Dedifferentiated amniotic fluid mesenchymal stem cell (primary cell): ENCODE results near the gene PODXL2.
"Not testable (repeated sequence)": the region's sequence is repeated elsewhere in the genome, so short reads cannot be mapped to it uniquely, and the experiment has no call there.

ENCODE experiments used
- DNase-seq: peaks from one replicate; pipeline ENCODE4 v3.0.0-alpha.2; 2016; ENCODE audit errors: extremely low spot score

The PODXL2 gene

DNA sequence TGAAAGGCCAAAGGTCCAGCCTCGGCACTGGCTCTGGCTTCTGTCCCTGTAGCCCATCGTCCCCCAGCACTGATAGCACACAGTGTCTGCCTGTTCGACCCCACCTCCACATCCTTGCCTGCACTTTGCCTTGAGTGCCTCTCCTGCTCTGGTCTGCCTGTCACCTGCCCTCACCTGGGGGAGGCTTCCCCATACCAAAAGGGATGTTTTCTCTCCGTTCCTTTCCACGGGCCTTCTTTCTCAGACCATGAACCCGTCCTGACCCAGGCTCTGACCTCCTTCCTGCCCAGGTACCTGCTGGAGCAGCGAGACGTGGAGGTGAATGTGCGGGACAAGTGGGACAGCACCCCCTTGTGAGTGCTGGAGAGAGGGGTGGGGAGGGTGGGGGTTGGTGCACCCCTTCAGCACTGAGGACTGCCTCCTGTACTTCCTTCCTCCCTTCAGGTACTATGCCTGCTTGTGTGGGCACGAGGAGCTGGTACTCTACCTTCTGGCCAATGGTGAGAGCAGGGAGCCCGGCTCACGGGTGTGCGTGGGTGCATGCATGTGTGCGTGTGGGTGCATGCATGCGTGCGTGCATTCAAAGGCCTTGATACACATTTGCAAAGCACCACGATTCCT is 45.2 kb downstream of the PODXL2 start:
- DNase-seq = no peak

DNA sequence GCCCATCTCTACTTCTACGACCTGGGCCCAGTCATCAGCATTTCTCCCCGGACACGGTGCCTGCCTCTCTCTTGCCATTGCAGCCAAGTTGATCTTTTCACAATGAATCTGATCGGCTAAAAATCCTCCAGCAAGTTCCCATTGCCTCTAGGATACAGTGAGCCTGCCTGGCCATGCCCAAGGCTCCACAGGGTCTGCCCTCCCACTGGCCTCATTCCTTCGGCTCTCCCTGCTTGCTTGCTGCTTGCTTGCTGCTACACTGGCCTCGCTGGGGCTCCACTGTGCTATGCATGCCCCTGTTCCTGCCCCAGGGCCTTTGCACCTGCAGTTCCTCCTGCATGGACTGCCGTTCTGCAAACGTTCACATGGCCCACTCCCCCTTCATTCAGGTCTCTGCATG is 45.8 kb downstream of the PODXL2 start:
- DNase-seq = no peak

DNA sequence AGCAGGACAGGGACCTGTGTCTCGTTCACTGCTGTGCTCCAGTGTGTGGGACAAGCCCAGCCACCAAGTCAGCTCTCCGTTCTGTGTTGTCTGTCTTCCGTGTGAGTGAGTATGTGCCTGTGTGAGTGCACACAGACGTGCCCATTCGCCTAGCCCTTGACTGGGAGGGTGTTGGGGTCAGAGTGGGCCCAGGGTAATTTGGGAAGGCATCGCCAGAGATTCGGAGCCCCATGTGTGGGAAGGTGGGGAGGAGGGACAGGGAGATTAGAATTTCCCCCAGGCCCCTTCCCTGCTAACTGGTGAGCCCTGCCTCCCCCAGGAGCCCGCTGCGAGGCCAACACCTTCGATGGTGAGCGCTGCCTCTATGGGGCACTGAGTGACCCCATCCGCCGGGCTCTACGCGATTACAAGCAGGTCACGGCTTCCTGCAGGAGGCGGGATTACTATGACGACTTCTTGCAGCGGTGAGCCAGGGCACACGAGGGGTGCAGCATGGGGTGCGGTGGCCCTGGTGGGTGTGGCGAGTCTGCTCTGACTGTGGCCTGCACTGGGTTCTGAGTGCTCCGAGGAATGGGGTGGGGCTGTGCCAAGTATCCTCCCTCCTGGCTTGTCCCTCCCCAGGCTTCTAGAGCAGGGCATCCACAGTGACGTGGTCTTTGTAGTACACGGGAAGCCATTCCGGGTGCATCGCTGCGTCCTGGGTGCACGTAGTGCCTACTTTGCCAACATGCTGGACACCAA is 46.8 kb downstream of the PODXL2 start:
- DNase-seq = no peak

DNA sequence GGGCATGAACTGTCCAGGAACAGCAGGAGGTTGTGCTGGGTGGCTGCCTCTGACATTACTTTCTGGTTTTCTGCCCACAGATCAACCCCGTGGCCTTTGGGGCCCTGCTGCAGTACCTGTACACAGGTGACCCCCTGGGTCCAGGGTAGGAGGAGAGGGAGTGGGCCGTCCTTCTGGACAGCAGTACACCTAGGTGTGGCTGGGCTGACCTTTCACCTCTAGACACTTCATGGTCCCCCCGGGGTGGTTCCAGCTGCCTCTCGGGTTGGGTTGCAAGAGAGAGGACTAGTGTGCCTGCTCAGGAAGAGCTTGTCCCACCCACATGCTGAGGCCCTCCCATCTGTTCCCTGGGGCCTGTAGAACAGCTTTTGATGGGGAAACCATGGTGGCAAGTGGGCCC is 47.5 kb downstream of the PODXL2 start:
- DNase-seq = no peak

DNA sequence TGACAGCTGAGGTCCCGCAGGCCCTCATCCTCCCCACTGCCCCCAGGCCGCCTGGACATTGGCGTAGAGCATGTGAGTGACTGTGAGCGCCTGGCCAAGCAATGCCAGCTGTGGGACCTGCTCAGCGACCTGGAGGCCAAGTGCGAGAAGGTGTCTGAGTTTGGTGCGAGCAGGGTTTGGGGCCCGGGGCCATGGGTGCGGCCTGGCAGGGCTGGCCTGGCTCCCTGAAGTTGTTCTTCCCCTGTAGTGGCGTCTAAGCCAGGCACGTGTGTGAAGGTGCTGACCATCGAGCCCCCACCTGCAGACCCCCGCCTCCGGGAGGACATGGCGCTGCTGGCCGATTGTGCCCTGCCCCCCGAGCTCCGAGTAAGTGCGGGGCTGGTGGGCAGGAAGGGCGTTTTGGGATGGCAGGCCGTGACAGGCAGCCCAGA is 48.0 kb downstream of the PODXL2 start:
- no peak for DNase-seq

DNA sequence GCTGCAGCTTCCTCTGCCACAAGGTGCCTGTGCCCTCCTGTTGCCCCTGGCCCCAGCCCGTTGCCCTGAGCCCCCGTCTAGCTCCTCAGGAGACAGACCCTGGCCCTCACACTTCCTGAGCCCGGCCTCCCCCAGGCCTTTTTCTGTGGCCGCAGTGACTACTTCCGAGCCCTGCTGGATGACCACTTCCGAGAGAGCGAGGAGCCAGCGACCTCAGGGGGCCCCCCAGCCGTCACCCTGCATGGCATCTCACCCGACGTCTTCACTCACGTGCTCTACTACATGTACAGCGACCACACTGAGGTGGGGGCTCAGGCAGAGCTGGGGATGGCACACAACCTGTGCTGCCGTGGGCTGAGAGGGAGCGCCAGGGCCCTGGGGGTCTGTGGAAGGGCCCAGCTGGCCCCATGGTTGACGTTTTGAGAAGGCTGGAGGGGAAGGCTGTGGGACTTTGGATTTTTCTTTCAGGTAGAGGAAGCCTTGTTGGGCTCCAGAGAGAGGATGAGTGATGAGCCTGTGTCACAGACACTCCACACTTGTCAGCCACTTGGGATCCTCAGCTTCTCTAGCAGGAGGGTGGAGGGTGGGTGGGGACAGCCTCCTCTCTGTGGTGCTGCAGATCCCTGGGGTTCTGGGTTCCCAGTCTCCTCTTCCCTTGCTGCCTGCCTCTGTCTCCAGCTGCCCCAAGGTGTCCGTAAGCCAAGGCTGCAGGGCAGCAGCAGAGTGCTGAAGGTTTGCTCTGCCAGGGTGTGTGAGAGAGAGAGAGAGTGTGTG is 48.7 kb downstream of the PODXL2 start:
- no peak for DNase-seq

DNA sequence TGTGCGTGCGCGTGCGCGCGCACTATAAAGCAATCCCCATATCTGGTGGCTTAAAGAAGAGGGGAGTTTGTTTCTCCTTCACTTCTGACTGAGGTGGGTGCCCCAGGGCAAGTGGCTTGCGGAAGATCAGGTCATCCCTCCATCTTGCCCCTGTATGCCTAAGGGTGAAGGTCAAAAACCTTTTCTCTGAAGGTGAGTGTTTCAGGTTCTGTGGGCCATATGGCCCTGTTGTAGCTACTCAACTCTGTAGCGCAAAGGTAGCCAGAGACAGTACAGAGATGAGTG is 49.3 kb downstream of the PODXL2 start:
- no peak for DNase-seq

DNA sequence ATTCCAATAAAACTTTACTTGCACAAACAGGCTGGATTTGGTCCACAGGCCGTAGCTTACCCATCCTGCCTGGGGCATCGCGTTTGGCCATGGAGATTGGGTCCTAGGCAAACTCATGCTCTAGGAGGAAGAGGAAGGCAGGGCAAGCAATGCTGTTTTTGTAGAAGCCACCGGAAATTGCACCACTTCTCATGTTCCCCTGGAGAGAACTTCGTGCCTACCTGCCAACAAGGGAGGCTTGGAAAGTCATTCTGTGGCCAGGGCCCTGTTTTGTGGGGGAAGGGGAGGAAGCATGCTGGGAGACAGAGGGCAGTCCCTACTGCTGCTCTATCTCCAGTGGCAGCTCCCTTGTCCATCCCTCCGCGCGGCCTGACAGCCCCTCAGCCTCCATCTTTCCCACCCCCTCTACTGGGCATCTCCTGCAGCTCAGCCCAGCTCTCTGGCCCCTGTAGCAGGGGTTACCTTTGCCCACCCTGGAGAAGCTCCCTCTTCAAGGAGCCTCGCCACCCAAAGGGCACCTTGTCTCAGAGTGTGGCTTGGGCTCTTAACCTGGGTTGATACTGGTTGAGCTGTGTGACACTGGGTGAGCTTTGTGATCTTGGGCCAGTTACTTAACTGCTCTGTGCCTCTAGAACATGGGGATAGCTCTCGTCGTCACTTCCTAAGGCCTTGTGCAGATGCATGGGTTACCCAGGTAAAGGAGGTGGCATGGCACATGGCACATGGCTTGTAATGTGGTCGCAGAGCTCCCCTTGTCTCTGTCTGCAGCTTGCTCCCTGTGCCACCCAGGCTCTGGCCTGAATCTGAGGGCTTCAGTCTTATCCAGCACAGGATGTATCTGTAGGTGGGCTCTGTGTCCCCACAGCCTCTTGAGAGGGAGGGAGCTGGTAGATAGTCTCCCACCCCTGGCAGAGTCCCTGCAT is 49.9 kb downstream of the PODXL2 start:
- DNase-seq = no peak

DNA sequence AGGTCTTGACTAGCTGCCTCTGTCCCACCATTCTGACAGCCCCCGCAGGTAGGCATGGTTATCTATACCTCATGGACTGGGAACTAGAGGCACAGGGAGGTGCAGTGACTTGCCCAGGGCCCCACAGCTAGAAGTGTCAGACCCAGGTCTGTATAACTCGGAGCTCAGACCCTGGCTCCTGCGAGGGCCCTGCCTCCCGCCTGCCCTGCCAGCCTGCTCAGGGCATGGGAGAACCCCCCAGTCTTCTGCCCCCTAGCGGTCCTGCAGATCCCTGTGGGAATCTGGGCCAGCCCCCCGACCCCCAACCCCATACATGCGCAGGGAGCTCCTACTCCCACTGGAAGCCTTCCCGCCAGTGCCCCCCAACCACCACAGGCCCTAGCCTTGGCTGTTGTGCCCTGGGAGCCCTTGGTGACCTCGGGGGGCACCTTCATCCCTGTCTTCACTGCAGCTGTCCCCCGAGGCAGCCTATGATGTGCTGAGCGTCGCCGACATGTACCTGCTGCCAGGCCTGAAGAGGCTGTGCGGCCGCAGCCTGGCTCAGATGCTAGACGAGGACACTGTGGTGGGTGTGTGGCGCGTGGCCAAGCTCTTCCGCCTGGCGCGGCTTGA is 50.7 kb downstream of the PODXL2 start:
- DNase-seq = no peak

DNA sequence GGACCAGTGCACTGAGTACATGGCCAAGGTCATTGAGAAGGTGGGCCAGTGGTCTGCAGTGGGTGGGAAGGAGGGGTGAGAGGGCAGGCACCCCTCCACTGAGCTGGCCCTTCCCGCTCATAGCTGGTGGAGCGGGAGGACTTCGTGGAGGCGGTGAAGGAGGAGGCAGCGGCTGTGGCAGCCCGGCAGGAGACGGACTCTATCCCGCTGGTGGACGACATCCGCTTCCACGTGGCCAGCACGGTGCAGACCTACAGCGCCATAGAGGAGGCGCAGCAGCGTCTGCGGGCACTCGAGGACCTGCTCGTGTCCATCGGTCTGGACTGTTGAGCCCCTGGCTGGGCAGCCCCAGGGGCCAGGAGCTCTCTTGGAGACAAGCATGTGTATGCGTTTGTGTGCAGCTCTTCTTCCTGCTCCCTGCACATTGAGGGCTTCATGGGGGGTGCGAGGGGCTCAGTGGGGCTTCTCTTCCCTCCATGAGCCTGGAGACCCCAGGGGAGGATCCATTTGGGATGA is 51.2 kb downstream of the PODXL2 start:
- no peak for DNase-seq

DNA sequence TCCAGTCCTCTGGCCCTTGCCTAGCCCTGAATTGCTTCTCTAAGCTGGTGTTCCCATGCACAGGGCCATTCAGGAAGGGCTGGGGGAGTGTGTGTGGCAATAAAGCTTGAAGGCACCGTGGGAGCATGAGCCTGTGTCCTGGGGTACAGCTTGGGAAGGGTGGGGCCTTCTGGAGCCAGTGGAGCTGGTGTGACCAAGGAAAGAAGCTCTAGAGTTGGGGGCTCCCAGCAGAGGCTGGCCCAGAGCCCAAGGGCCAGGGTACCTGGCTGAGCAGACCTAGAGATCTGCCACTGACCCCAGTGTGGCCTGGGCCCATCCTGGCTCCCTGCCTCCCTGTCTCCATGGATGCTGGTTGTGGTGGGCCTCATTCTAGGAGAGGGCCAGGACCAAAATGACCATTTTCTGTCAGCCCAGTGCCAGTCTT is 51.8 kb downstream of the PODXL2 start:
- DNase-seq = no peak

DNA sequence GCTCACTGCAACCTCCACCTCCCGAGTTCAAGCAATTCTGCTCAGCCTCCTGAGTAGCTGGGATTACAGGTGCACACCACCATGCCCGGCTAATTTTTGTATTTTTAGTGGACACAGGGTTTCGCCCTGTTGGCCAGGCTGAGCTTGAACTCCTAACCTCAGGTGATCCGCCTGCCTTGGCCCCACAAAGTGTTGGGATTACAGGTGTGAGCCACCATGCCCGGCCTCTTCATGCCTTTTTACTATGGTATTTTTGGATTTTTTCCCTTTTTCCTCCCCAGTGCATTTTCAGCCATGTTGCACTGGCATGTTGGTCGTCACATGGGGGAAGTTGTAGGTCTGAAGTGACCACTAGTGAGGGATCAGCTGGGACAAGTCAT is 53.2 kb downstream of the PODXL2 start:
- DNase-seq = not testable (repeated sequence)

DNA sequence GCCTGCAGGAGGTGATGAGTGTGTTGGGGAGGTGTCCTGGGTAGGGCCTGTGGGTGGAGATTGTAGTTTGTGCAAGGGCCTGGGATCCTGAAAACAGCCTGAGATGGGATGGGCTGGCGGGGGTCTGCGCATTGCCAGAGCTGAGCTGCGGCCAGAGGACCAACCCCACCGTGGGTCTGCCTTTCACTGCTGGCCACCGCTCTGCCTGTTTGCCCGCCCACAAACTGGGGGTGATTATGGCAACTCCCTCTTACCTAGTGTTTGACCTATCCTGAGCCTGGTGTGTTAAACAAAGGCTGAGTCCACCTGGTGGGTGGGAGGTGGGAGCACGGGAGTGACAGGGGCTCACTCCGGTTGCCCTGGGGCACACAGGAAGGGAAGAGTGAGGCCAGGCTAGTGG is 53.6 kb downstream of the PODXL2 start:
- no peak for DNase-seq

DNA sequence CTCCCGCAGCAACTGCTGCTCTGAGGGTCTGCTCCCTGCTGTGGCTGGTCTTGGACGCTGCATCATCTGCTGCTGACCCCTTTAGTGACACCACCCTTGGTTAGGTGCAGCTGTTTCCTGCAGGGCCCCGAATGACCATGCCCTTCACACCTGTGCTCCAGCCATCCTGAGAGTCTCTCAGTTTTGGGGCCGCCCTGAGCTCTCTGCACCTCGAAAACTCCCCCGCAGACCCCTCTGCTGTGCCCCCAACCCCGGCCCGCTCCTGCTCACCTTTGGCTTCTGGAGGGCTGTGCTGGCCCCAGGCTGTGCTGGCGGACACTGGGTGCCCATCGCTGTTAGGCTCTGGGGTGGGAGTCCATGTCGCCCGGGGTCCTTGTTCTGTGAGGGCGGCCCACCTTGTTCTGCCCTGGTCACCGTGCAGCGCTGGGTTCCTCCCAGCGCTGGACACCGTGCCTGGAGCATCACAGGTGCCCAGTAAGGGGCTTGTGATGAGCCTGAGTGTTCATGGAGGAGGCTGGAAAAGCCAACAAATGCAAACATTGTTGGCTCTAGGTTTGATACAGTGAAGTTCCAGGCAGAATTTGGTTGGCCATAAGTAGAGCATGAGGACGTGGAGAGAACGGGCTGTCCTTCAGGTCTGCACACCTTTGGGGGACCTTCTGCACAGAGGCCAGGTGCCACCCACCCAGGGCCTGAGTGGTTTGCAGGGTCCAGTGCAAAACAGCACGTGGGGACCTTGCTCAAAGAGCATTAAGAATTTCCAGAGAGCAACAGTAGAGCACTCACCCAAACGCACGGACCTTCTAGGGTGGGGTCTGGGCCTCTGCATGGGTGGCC is 56.1 kb downstream of the PODXL2 start:
- no peak for DNase-seq

DNA sequence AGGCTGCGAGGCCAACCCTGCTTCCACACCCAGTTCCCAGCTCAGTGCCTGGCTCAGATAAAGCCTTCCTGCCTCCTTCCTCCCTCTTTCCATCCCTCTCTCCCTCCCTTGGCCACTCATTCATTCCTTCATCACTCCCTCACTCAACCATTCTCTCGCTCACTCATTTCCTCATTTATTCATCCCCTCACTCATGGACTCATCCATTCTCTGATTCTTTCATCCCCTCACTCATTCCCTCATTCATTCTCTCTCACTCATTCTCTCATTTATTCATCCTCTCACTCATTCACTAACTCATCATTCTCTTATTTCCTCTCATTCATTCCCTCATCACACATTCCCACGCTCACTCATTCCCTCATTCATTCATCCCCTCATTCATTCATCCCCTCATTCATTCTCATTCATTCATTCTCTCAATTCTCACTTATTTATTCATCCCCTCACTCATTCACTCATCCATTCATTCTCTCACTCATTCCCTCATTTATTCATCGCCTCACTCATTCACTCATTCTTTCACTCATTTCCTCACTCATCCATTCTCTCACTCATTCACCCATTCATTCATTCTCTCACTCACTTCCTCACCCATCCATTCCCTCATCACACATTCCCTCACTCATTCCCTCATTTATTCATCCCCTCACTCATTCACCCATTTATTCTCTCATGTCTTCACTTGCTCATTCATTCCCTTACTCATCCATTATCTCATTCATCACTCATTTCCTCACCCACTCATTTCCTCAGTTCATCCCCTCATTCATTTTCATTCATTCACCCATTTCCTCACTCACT is 56.9 kb downstream of the PODXL2 start:
- DNase-seq = no peak

DNA sequence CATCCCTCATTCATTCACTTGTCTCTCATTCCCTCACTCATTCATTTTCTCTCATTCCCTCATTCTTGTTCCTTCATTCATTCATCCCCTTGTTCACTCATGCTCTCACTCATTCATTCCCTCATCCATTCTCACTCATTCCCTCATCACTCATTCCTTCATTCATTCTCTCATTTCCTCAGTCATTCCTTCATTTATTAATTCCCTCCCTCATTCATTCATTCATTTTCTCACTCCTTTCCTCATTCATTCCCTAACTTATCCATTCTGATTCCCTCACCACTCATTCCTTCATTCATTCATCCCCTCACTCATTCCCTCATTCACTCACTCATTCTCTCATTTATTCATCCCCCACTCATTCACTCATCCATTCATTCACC is 57.5 kb downstream of the PODXL2 start:
- DNase-seq = no peak

DNA sequence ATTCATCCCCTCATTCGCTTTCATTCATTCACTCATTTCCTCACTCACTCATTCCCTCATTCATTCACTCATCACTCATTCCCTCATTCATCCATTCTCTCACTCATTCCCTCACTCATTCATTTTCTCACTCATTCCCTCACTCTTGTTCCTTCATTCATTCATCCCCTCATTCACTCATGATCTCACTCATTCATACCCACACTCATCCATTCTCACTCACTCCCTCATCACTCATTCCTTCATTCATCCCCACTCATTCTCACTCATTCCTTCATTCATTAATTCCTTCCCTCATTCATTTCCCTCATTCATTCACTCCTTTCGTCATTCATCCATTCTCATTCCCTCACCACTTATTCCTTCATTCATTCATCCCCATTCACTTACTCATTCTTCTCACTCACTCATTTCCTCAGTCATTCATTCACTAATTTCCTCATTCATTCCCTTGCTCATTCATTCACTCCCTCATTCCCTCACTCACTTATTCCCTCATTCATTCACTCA is 58.3 kb downstream of the PODXL2 start:
- no peak for DNase-seq

DNA sequence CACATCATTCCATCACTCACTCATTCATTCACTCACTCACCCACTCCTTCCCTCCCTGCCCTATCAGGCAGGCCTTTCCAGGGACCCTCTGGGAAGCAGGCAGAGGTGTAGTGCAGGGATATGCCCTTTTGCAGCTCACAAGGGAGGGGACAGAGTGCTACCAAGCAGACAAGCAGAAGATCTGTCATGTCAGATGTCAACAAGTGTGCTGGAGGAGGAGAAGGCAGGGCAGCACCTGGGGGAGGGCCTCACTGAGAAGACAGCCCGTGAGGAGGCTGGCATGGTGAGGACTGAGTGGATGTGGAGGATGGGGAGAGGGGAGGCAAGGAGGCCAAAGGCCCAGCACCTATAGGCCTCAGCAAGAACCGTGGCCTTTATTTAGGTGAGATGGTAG is 59.0 kb downstream of the PODXL2 start:
- no peak for DNase-seq

DNA sequence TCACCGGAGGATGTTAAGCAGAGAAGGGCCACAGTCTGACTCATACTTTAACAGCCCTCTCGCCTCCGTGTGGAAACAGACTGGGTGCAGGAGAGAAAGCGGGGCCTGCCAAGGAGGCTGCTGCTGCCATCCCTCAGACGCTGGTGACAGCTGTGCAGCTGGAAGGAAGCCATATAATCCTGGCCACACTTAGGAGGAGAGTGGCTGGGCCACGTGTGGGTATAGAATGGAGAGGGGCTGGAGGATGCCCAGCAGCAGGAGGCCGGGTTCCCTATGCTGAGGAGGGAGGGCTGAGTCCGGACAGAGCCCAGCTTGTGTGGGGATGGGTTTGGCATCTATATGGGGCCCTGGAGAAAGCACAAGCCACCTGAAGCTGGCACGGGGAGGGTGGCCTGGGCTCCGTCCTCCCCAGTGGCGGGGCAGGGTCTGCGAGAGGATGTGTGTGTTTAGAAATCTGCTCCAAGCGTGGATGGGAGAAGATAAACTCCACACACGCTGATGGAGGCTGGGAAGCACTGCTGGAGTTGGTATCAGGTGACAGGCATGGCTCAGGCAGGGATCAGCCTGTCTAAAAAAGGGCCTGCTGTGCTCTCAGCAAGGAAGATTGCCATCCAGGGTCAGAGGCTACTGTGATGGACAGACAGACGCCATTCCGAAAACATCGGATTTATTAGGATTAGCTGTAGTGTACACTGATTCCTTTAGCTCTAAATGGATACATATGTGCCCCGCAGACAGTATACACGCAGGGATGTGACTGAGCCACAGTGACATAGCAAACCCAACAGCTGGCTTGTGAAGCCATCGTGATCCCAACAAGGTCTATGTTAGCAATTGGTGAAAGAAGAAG is 59.7 kb downstream of the PODXL2 start:
- no peak for DNase-seq
